ENCODE data around the gene PFDN6. TPM values are rescaled to one million over a fixed set of nuclear protein-coding genes. Genes with fewer than 3 reads are reported as not detected.
"Not testable (repeated sequence)": the region's sequence is repeated elsewhere in the genome, so short reads cannot be mapped to it uniquely, and the experiment has no call there.

Gene PFDN6
- total RNA-seq, 2 experiments from 2014 or later = 118 to 120 TPM

DNA sequence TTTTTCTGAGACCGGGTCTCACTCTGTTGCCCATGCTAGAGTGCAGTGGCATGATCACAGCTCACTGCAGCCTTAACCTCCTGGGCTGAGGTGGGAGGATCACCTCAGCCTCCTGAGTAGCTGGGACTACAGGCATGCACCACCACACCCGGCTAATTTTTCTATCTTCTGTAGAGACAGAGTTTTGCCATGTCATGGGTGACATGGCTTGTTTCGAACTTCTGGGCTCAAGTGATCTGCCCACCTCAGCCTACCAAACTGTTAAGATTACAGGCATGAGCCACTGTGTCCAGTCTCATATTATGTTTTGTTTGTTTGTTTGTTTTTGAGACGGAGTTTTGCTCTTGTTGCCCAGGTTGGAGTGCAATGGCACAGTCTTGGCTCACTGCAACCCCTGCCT is 4.2 kb upstream of the PFDN6 start:
- CTCF ChIA-PET, POLR2A ChIA-PET: not testable (repeated sequence)

DNA sequence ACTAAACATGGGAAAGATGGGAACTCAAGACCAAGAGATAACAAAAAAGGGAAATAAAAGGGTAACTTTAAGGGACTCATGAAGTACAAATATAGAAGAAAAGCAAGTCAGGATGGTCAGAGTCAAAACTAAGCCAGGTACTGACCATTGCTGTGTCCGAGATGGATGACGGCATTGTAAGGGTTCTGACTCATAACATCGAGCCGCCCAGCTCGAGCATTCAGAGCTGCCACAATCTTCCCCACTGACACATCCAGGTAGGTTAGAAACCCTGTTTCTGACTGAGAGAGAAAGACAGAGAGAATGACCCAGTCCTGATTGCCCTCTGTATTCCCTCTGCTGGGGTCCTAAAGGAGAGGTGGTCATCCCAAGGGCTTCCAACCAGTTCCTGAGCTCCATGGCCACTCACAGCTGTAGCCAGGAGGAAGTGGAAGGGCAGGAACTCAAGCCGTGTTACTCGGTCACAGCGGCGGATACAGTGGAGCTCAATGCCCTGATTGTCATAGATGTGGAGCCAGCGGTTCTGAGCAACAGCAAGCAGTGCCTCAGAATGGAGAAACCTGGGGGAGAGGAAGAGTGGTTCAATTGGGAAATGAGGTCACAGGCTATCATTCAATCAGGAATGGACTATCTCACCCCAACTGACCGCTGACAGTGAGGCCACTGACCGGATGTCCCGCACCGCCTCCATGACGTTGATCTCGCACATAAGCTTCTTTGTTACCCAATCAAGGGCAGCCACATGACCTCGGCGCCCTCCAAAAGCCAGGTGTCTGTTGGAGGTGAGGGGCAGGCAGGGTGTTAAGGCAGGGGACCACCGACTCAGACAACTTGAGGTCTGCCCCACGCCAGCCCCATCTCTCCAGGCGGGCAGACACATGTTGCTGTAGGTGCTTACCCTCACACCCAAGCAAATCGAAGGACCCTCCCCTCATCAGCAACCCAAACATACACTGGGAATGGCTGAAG is 2.2 kb upstream of the PFDN6 start:
- POLR2A ChIA-PET = interaction anchor here (4.5 kb wide), 1 partner anchor 10 kb away, joined by 38 read pairs; the partner anchor contains the start of gene B3GALT4
- CTCF ChIA-PET = interaction anchor here (1.2 to 1.5 kb wide), 2 partner anchors 10 to 12 kb away, joined by 3 to 9 read pairs; partner anchors contain the start of genes B3GALT4 and RGL2

DNA sequence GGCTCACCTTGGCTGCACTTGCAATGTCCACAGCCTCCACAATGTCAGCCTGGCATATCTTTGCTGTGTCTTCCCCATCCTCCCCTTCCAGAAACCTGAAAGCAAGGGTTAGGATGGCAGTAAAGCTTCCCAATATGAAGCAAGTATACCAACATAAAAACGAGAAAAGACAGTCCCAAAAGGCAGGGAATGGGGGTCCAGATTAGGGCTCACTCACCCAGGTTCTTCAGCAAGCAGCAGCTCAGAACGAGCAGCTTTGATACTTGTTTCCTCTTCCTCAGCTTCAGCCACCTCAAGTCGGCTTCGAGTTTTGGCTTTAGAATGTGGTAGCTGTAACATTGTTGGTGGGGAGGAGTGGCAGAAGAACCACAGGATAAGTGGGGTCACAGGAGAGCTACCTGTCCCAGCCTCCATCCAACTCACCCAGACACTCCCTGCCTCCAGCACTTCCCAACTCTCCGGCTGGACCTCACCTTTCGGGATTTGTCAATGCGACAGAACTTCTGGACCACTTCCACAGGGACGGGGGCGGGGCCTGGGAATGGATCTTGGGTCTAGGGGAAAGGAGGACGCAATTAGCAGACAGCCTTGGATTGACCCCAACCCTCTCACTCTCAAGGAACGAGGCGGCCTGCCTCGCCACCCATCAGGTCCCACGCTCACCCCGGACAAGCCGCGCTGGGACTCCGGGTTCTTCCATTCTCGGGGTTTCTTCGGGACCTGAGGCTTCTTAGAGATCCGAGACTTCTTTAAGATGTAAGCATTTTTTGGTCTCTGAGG is 1.1 kb upstream of the PFDN6 start:
- CTCF ChIA-PET = interaction anchor here (1.1 to 3.0 kb wide), 6 partner anchors 11 to 135 kb away, joined by 3 to 30 read pairs (median 6); partner anchors contain the start of genes B3GALT4 and RGL2
- POLR2A ChIA-PET = interaction anchor here (0.7 to 4.5 kb wide), 6 partner anchors 11 to 317 kb away, joined by 3 to 38 read pairs (median 8); partner anchors contain the start of genes B3GALT4, RGL2, RPS18 and VPS52

DNA sequence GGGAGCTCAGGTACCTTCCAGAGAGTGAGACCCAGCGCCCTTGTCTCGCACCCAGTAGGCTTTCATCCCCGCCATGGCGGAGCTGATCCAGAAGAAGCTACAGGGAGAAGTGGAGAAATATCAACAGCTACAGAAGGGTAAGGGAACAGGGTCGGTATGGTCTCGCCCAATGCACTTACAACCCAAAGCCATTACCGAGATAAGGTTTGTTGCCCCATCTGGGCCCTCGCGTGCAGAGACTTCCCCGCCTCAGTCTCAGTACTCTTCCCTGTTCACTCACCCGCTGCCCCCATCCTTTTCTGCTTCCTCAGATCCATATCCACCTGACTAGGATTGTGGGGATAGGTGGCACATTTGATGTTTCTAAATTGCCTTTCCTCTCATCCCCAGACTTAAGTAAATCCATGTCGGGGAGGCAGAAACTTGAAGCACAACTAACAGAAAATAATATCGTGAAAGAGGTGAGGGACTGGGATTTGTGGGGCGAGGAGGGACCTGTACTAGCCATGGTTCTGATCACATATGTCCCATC is 449 bp downstream of the PFDN6 start:
- POLR2A ChIA-PET = interaction anchor here (0.6 to 4.5 kb wide), 5 partner anchors 9 to 27 kb away, joined by 3 to 38 read pairs (median 8); partner anchors contain the start of genes B3GALT4, RGL2, RPS18 and VPS52

DNA sequence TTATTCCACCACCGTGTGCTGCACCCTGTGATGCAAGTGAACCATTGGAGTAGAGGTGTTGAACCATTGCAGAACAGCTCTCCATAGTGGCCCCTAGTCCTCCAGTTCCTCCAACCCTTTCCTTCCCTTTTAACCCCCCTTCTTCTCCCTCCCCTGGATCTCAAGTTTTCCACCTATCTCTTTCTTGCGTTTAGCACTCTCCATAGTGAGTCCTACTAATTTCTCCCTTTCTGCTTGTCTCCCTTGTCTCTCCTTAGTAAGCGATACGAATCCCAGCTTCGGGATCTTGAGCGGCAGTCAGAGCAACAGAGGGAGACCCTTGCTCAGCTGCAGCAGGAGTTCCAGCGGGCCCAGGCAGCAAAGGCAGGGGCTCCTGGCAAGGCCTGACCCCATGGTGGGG is 1.1 kb downstream of the PFDN6 start:
- ChIA-PET CTCF (interaction anchor here (1.3 to 3.0 kb wide), 4 partner anchors 9 to 55 kb away, joined by 4 to 11 read pairs (median 6); partner anchors contain the start of genes RGL2, RPS18 and VPS52), POLR2A (interaction anchor here (0.6 to 4.5 kb wide), 3 partner anchors 9 to 136 kb away, joined by 6 to 38 read pairs (median 8); partner anchors contain the start of genes B3GALT4 and RGL2)

More for the DNA sequence above, 449 bp downstream of the PFDN6 start:
- CTCF ChIA-PET = interaction anchor here (0.9 to 3.0 kb wide), 8 partner anchors 9 to 133 kb away, joined by 3 to 30 read pairs (median 4); partner anchors contain the start of genes B3GALT4, RGL2, RPS18 and TAPBP

DNA sequence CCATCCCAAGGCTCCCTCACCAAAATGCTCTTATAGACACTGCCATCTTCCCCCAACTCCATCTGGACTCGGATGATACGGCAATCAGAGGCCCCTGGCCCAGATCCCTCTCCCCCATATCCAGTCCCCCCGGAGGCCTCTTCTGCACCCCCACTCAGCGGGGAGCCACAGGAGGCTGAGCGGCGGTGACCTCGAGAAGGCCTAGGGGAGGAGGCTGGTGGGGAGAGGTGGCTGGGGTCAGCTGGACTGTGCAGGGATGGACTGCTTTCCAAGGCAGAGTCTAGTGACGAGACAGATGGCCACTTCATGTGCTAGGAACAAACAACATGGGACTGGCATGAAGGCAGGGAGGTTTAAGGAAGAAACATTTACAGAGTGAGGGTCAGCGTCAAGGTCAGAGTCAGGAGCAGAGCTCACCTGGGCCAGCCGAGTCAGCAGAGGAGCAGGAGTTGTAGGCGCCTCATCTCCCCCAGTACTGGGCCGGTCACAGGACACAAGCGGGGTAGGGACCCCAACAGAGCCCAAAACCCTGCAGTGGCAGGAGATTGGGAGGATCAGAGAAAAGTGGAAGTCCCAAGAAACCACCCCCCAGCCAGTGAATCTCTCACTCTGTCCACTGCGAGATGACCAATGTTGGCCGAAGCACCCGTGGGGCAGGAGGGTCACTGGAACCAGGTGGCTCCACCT is 3.7 kb downstream of the PFDN6 start:
- POLR2A ChIA-PET = interaction anchor here (1.5 kb wide), 1 partner anchor 16 kb away, joined by 4 read pairs; the partner anchor contains the start of gene B3GALT4
- CTCF ChIA-PET = interaction anchor here (1.3 kb wide), 1 partner anchor 16 kb away, joined by 4 read pairs; the partner anchor contains the start of gene B3GALT4

DNA sequence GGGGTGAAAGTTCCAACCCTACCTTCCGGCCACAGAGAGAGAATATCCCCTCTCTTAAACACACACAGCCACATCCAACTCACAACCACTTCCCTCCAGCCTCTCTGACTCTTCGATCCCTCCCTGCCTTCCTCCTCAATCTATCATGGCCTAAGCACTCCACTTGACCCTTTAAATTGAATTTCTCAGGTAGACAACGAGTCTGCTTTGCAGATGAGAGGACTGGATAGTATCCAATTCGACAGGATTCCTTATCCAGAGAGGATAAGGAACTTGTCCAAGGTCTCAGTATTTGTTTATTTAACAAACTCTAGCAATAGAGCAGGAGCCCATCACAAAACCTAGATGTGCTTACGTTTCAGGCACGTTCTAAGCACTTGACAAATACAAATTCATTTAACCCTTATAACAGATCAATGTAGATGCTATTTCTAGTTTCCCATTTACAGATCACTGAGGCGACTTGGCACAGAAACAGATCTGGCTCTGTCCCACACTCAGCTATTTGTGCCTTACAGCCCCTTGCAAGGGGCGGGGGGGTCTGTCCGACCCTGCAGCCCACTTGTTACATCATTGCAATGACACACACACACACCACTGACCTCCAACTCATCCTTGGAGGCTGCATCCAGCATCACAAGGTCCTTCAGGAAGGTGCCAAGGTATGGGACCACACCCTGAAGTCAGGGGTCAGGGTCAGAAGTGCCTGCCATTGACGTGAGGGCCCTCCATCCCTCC is 4.9 kb downstream of the PFDN6 start:
- ChIA-PET POLR2A (interaction anchor here (0.5 kb wide), 1 partner anchor 118 kb away, joined by 5 read pairs; no protein-coding TSS in a partner anchor), CTCF (interaction anchor here (1.5 kb wide), 1 partner anchor 17 kb away, joined by 4 read pairs; the partner anchor contains the start of gene B3GALT4)

DNA sequence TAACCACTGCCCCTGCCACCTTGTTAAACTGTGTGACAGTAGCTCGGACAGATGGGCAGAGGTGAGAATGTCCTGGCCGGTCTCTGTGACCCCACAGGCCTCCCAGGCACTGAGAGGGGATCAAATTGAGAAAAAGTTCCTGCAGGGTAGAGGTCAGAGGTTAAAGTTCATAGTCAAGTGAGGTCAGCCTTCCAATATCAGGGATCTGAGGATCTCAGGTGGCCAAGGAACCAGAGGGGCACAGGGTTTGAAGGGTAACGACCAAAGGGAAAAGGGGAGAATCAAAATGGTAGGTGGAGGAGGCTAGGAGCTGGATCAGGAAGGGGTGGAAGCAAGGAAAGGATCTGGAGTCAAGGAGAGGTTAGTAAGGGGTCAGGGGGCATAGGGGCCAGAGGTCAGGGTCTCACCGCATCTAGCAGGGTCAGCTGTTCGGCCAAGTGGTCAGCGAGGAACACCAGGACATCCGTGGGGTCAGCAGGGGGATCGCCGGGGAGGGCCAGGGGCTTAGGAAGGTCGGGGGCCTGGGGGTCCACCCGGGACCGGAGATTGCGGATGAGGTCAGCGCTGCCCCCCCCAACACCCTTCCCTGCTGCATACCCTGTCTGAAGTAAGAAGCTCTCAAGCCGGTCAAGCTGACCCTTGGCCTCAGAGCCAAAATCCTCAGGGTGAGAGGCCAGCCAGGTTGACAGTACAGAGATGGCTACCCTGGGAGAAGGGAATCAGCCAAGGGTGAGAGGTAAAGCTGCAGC is 6.4 kb downstream of the PFDN6 start:
- CTCF ChIA-PET = interaction anchor here (0.8 to 2.0 kb wide), 3 partner anchors 17 to 135 kb away, joined by 3 to 8 read pairs (median 4); partner anchors contain the start of gene B3GALT4

DNA sequence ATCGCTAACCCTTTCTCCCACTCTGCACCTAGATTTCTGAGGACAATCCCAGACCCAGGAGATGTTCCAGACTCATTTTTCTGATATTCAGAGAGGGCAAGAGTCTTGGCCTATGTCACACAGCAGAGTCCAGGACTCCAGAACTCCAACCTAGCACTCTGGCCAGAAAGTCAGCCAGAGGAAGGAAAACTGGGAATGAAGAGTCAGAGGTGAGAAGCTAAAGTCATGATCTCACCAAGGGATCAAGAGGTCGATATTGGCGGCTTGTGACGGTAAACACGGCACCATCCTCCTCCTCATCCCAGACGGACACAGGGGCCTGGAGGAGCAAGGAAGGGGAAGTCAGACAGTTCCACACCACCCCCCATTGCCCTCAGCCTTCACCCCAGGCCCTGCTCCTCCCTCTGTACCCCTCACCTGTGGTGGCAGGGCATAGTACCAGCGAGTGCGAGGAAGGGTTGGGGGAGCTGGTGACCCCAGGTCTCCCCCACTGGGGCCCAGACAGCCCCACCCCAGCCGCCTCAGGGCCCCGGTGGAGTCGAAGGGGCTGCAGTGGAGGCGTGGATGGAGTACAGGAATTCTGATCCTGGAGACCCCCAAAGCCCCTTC is 7.5 kb downstream of the PFDN6 start:
- ChIA-PET CTCF (interaction anchor here (2.0 kb wide), 1 partner anchor 16 kb away, joined by 8 read pairs; no protein-coding TSS in a partner anchor), POLR2A (interaction anchor here (1.0 to 1.3 kb wide), 2 partner anchors 20 to 48 kb away, joined by 3 to 4 read pairs; partner anchors contain the start of gene B3GALT4)

More for the DNA sequence above, 6.4 kb downstream of the PFDN6 start:
- POLR2A ChIA-PET = interaction anchor here (0.8 kb wide), 1 partner anchor 19 kb away, joined by 3 read pairs; the partner anchor contains the start of gene B3GALT4

DNA sequence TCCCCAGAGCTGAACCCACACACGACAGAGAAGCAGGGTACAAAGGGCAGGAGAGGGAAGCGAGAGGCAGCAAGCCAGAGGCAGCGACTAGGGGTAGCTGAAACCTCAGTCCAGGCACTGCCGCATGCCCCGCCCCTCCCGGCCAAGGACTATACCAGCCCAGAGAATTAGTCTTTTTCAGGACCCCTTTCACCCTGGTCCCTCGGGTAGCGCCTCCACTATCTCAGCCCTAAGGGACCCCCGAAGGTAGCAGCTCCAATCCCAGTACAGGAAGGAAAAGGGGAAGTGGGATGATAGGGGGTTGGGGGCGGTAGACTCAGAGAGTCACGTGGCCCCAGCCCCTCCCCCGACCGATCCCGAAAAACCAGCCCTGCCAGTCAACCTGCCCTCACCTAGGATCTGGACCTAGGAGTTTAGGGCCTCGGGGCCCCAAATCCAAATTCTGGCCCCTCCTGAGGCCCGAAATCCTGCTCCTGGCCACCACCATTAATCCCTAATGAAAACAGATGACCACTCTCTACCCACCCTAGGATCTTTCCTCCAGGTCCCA is 8.1 kb downstream of the PFDN6 start:
- POLR2A ChIA-PET = interaction anchor here (1.0 to 1.3 kb wide), 2 partner anchors 20 to 48 kb away, joined by 3 to 4 read pairs; partner anchors contain the start of gene B3GALT4
- CTCF ChIA-PET = interaction anchor here (2.0 kb wide), 1 partner anchor 15 kb away, joined by 8 read pairs; no protein-coding TSS in a partner anchor

DNA sequence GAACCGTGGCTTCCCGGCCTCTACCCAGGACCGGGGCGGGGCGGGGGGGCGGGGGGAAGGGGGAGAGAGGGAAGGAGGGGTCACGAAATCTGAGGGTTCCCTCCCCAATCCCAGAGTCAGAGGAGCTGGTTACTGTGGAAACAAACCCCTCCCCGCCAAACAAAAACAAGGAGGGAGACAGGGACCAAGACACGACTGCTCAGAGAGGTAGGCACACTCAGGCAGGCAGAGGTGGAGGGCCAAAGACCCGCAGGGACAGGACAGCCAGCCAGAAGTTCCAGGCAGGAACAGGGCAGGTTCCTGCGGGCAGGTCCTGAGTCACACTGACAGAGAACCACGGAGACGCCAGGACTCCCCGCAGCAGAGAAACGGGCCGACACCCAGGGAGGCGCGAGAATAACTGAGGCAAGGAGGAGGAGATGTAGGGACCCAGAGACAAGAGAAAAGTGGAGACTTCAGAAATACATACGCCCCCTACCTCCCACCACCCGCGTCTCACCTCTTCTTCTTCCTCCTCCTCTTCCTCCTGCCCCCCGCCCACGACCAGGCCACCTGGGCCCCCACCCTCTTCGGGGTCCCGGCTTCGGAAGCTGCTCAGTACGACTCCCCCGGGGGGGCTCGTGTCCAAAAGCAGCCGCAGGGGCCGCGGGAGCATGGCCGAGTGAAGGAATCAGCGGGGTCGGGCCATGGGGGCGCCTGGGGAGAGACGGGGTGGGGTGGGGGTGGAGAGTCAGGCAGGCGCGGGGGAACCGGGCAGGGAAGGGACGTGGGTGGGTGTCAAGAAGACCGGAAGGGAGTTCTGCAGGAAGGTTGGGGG is 8.8 kb downstream of the PFDN6 start:
- POLR2A ChIA-PET = interaction anchor here (0.6 to 1.8 kb wide), 5 partner anchors 9 to 47 kb away, joined by 3 to 20 read pairs (median 4); partner anchors contain the start of genes B3GALT4, PFDN6, WDR46 and ZBTB22
- CTCF ChIA-PET = interaction anchor here (0.8 to 4.1 kb wide), 5 partner anchors 8 to 20 kb away, joined by 3 to 36 read pairs (median 8); partner anchors contain the start of genes PFDN6, WDR46 and ZBTB22

DNA sequence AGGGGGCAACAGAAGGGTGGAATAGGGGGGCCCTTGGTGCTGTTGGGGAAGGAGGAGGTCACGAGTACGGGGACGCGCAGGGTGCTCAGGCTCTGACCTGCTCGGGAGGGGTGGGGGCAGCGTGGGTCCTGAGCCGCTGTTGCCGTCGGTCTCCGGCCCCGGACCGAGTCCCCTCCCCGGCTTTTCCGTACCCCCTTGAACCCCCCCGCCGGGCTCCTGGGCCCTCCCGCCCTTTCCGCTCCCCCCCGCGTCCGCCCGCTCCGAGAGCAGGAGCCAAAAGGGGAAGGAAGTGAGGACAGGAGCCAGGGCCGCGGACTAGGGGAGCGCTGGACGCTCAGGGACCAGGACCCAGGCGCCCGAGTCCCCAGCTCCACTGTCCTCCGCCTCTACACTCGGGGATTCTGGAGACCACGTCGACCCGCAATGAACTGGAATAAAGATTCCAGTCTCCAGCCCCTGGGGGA is 9.4 kb downstream of the PFDN6 start, which contains the start of gene RGL2:
TSS of gene RGL2 (minus strand) at position 170 of the 464 bp plus-strand sequence. CDS start 332 bp downstream, outside the sequence.
- CTCF ChIA-PET = interaction anchor here (0.8 to 4.1 kb wide), 8 partner anchors 9 to 127 kb away, joined by 3 to 36 read pairs (median 4); partner anchors contain the start of genes PFDN6, WDR46 and ZBTB22
- POLR2A ChIA-PET = interaction anchor here (1.4 to 1.8 kb wide), 5 partner anchors 9 to 27 kb away, joined by 7 to 20 read pairs (median 8); partner anchors contain the start of genes PFDN6, RPS18, VPS52 and WDR46

DNA sequence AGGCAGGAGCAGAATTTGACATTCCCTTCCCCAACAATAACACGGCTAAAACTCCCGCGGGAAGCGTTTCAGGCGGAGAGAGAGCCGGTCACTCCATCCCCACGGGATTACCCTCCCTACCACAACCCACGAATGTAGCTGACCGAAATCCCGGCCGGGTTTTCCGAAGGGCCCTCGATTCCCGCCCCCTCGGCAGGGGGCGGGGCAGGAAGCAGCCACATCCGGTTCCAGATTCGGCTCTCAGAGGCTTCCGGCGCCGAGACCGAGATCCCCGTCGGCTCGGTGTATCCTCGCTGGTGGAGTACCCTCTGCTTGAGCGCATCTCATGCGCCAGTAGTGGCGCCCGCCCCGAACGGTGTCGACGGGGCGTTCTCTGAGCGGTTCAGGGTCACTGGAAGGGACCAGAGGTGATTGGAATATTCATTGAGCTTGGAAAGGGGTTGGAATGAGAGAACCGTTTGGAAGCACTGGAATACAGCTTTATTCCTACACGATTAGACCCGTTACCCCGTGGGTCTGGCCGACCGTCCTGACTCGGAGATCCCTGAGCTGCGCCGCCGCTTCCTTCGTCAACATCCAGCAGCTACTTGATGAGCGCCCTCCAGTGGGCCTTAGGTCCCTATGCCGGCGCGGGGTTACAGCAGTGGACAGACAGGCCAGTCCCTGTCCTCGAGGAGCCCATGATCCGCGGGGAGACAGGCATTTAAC is 10.0 kb downstream of the PFDN6 start:
- ChIA-PET CTCF (interaction anchor here (0.5 to 4.1 kb wide), 12 partner anchors 8 to 232 kb away, joined by 3 to 36 read pairs (median 4); partner anchors contain the start of genes B3GALT4, PFDN6, RPS18 and VPS52), POLR2A (interaction anchor here (0.6 to 1.8 kb wide), 7 partner anchors 10 to 93 kb away, joined by 3 to 20 read pairs (median 8); partner anchors contain the start of genes KIFC1, PFDN6, RPS18 and VPS52)

Measured in activated CD8-positive, alpha-beta memory T cell treated with anti-CD3 and anti-CD28 coated beads for 36 hours (primary cell).